A673 (cell line): ENCODE data around the gene HAPLN1. TPM values are rescaled to one million over a fixed set of nuclear protein-coding genes. Genes with fewer than 3 reads are reported as not detected.

ENCODE experiments used
- BruUV-seq: library from RNA; stranded (reverse); fragments of 400-500 nt; replicated peaks from 2 replicates; lab custom pipeline; 2021; lab: Mats Ljungman, UMichigan
- CTCF ChIA-PET: fragments of 300-600 bp; sonication (Branson Sonifier 250); formaldehyde crosslinking; loops from one replicate; lab custom pipeline; 2022; ENCODE audit warnings: antibody characterized with exemption; lab: Charles Lee
- POLR2A ChIA-PET: fragments of 300-600 bp; sonication (Branson Sonifier 250); formaldehyde crosslinking; loops from one replicate; lab custom pipeline; 2022; ENCODE audit warnings: antibody characterized with exemption; ENCODE audit not compliant: low non-redundant PET; lab: Charles Lee
- DNase-seq: peaks from one replicate; pipeline ENCODE4 v3.0.0-alpha.2; 2015; ENCODE audit warnings: low spot score
- H3K27ac ChIP-seq: fragments of 200-600 bp; sonication (generic); 2 replicates; pipeline ENCODE4 v1.5.1; 2016; ENCODE audit warnings: mixed run types, low read depth, mild to moderate bottlenecking, mixed read lengths, antibody characterized with exemption, low read length; ENCODE audit not compliant: poor library complexity, severe bottlenecking
- H3K27me3 ChIP-seq: fragments of 200-600 bp; sonication (generic); replicated peaks from 2 replicates; pipeline ENCODE4 v1.6.1; 2017; ENCODE audit warnings: mixed run types, low read depth, mild to moderate bottlenecking, mixed read lengths, antibody characterized with exemption, low read length; ENCODE audit not compliant: insufficient read depth, poor library complexity
- H3K36me3 ChIP-seq: fragments of 200-600 bp; sonication (generic); 2 replicates; pipeline ENCODE4 v1.6.1; 2016; ENCODE audit warnings: mixed run types, mild to moderate bottlenecking, mixed read lengths, antibody characterized with exemption, low read length; ENCODE audit not compliant: insufficient read depth, poor library complexity, severe bottlenecking
- H3K4me1 ChIP-seq: fragments of 200-600 bp; sonication (generic); 2 replicates; pipeline ENCODE4 v1.6.1; 2017; ENCODE audit warnings: mixed run types, mild to moderate bottlenecking, mixed read lengths, antibody characterized with exemption, low read length; ENCODE audit not compliant: insufficient read depth, poor library complexity, severe bottlenecking
- H3K4me3 ChIP-seq: fragments of 200-600 bp; sonication (generic); 2 replicates; pipeline ENCODE4 v1.5.1; 2016; ENCODE audit warnings: low read depth, mixed run types, mild to moderate bottlenecking, mixed read lengths, low read length; ENCODE audit not compliant: poor library complexity, severe bottlenecking
- H3K9me3 ChIP-seq: fragments of 200-600 bp; sonication (generic); 2 replicates; pipeline ENCODE4 v1.6.1; 2016; ENCODE audit warnings: mixed run types, low read depth, mild to moderate bottlenecking, mixed read lengths, antibody characterized with exemption, low read length; ENCODE audit not compliant: poor library complexity, severe bottlenecking
- EZH2 ChIP-seq: fragments of 200-600 bp; sonication (generic); IDR thresholded peaks from 2 replicates; pipeline ENCODE4 v1.6.1; 2017; ENCODE audit warnings: borderline replicate concordance, low read depth, mild to moderate bottlenecking, mixed read lengths, antibody characterized with exemption, low read length; ENCODE audit not compliant: poor library complexity, severe bottlenecking
- intact Hi-C: fragments of 100-400 bp; cut with micrococcal nuclease; formaldehyde crosslinking; loops from one replicate; pipeline ENCODE4 v1.10.0; 2022; ENCODE audit not compliant: unreplicated experiment
- total RNA-seq: library from RNA; stranded (reverse); gene quantifications from 2 replicates; pipeline ENCODE4 v1.2.3, GENCODE V29; 2021
- TF ChIP-seq, protein P1 (sequence below): fragments of 300-800, 200-600 bp; sonication (generic); conservative IDR thresholded peaks from 2 replicates; pipeline ENCODE4 v1.5.1; 2017; ENCODE audit warnings: low read depth, mild to moderate bottlenecking, antibody characterized with exemption, low read length, moderate library complexity, mixed read lengths

The HAPLN1 gene
- total RNA-seq, 1 experiment from 2014 or later = 0.32 TPM

DNA sequence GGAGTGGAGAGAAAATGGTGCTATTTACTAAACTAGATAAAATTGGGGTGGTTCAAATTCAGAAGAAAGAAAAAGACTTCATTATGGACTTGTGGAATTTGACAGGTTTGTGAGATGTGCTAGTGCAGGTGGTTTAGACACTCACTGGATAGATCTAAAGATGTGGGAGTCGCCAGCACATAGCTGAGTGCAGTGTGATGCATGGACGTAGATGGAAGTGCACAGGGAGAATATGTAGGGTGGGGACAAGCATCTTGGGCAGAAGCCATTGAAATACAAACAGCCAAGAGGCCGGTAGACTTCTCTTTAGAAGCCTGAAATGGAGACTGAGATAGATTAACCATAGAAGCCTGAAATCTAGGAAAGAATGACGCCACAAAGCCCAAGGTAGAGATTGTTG, 10.7 kb downstream of the HAPLN1 start:
- H3K36me3 ChIP-seq = no peaks in the 10 kb centered on the region
- no peaks in the 10 kb centered on the region for H3K9me3 ChIP-seq
- H3K27ac ChIP-seq = no peak overlapping the region
- intact Hi-C loops = loop anchor here (10.0 kb wide), 1 partner anchor 1355 kb away; no protein-coding TSS in a partner anchor
- CTCF ChIA-PET = no interaction called here
- H3K4me3 ChIP-seq = no peak overlapping the region
- H3K27me3 ChIP-seq = no peaks in the 10 kb centered on the region
- POLR2A ChIA-PET = no interaction called here
- no peak for DNase-seq
- TF ChIP-seq, protein P1, sequence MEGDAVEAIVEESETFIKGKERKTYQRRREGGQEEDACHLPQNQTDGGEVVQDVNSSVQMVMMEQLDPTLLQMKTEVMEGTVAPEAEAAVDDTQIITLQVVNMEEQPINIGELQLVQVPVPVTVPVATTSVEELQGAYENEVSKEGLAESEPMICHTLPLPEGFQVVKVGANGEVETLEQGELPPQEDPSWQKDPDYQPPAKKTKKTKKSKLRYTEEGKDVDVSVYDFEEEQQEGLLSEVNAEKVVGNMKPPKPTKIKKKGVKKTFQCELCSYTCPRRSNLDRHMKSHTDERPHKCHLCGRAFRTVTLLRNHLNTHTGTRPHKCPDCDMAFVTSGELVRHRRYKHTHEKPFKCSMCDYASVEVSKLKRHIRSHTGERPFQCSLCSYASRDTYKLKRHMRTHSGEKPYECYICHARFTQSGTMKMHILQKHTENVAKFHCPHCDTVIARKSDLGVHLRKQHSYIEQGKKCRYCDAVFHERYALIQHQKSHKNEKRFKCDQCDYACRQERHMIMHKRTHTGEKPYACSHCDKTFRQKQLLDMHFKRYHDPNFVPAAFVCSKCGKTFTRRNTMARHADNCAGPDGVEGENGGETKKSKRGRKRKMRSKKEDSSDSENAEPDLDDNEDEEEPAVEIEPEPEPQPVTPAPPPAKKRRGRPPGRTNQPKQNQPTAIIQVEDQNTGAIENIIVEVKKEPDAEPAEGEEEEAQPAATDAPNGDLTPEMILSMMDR = no peak
- no peak for TF ChIP-seq EZH2
- H3K4me1 ChIP-seq = no peaks in the 10 kb centered on the region
- BruUV-seq = no TSS peak

GRCh38 chr5:83708170-83708569, 12.5 kb downstream of the HAPLN1 start:
- no peak for DNase-seq
- H3K4me1 ChIP-seq = no peaks in the 10 kb centered on the region
- H3K4me3 ChIP-seq = no peak overlapping the region
- intact Hi-C loops = no loop called here
- no peak overlapping the region for H3K27ac ChIP-seq
- TF ChIP-seq EZH2 = no peak
- TF ChIP-seq, protein P1 = no peak
- CTCF ChIA-PET = no interaction called here
- BruUV-seq = no TSS peak
- no peaks in the 10 kb centered on the region for H3K27me3 ChIP-seq
- H3K36me3 ChIP-seq = no peaks in the 10 kb centered on the region
- POLR2A ChIA-PET = no interaction called here
- no peaks in the 10 kb centered on the region for H3K9me3 ChIP-seq

- Histone ChIP-seq H3K9me3 (no peaks in the 10 kb centered on the region), H3K27ac (no peak overlapping the region), H3K4me1 (no peaks in the 10 kb centered on the region), H3K27me3 (no peaks in the 10 kb centered on the region), H3K4me3 (no peak overlapping the region), H3K36me3 (no peaks in the 10 kb centered on the region)
- POLR2A ChIA-PET = no interaction called here
- intact Hi-C loops = no loop called here
- BruUV-seq = no TSS peak
- TF ChIP-seq EZH2 = no peak
- TF ChIP-seq, protein P1 = no peak
- CTCF ChIA-PET = no interaction called here
- no peak for DNase-seq
Observed at GRCh38 chr5:83703059-83703458, 17.6 kb downstream of the HAPLN1 start.
